Activated naive CD8-positive, alpha-beta T cell treated with anti-CD3 and anti-CD28 coated beads for 36 hours (primary cell): ENCODE measurements around the gene WDR17. TPM values are rescaled to one million over a fixed set of nuclear protein-coding genes. Genes with fewer than 3 reads are reported as not detected.

Experiments used
- DNase-seq: peaks from one replicate; pipeline ENCODE4 v3.0.0; 2021
- H3K27ac Mint-ChIP-seq: one replicate; pipeline ENCODE4 v1.8.0; 2022; ENCODE audit warnings: mild to moderate bottlenecking, moderate library complexity, mixed read lengths
- H3K27me3 Mint-ChIP-seq: one replicate; pipeline ENCODE4 v1.8.0; 2022; ENCODE audit warnings: mild to moderate bottlenecking, mixed read lengths
- H3K36me3 Mint-ChIP-seq: one replicate; pipeline ENCODE4 v1.8.0; 2021; ENCODE audit warnings: mild to moderate bottlenecking, mixed read lengths
- H3K4me1 Mint-ChIP-seq: one replicate; pipeline ENCODE4 v1.8.0; 2021; ENCODE audit warnings: mixed read lengths
- H3K4me3 Mint-ChIP-seq: one replicate; pipeline ENCODE4 v1.8.0; 2022; ENCODE audit warnings: mild to moderate bottlenecking, moderate library complexity, mixed read lengths
- H3K9me3 Mint-ChIP-seq: one replicate; pipeline ENCODE4 v1.8.0; 2022; ENCODE audit warnings: mixed read lengths
- total RNA-seq, 2 experiments: library from RNA; stranded (reverse); gene quantifications; one replicate each; pipeline ENCODE4 v1.2.3, GENCODE V29; 2021

WDR17 gene
- total RNA-seq, 2 experiments from 2014 or later, result 1.9 to 2.7 TPM

DNA sequence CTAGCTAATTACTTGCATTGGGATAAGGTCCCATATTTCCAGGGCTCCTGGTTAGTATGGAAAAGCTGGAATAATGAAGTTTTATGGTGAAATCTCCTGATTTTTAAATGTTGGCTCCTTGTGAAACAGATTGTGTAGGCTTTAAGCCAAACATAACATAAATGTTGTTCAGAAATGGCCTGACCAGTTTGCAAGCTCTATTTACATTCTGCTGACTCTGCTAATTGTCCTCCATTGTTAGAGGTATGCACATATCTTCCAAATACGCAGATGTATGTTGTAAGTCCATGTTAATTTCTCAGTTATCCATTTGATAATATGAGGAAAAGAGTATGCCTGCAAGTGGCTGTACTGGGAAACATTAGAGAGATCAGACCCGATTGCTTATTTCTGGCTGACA lies 11.9 kb upstream of the WDR17 start:
- Mint-ChIP-seq H3K4me1 (peaks cover 6% of the 10 kb centered on the region), H3K9me3 (no peaks in the 10 kb centered on the region)

DNA sequence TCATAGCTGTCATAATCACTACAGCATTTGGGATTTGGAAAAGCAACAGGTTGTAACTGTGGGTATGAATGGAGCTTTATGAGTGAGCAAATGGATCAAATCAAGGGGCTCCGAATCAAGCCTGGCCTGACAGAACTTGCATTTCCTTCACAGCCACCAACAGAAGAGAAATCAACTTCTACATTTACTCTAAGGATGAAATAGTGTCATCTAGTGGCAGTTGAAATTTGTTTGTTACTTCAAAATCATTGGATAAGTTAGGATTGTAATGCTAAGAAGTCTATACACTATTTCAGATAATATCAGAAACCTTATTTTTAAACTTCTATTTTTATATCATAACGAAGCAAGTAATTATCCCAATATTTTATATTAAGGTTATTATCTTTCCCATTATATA lies 10.7 kb upstream of the WDR17 start:
- no peaks in the 10 kb centered on the region for H3K36me3 Mint-ChIP-seq

More for the DNA sequence above, 11.9 kb upstream of the WDR17 start:
- Mint-ChIP-seq H3K4me3 (no peak overlapping the region), H3K27me3 (no peaks in the 10 kb centered on the region), H3K27ac (no peak overlapping the region), H3K36me3 (no peaks in the 10 kb centered on the region)
- DNase-seq, result no peak

DNA sequence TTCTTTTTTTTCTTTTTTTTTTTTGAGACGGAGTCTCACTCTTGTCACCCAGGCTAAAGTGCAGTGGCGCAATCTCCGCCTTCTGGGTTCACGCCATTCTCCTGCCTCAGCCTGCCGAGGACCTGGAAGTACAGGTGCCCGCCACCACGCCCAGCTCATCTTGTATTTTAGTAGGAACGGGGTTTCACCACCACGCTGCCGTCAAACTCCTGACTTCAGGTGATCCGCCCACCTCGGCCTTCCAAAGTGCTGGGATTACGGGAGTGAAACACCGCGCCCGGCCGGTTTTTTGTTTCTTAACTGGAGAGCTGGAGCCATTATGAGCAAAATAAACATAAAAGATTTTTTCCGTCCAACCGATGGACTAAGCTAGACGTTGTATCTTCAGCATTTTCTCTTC lies 1.9 kb upstream of the WDR17 start:
- H3K27me3 Mint-ChIP-seq, result peaks cover 47% of the 10 kb centered on the region
- no peaks in the 10 kb centered on the region for H3K36me3 Mint-ChIP-seq
- no peak overlapping the region for H3K4me3 Mint-ChIP-seq
- peaks cover 12% of the 10 kb centered on the region for H3K4me1 Mint-ChIP-seq
- H3K9me3 Mint-ChIP-seq, result no peaks in the 10 kb centered on the region
- H3K27ac Mint-ChIP-seq, result no peak overlapping the region
- no peak for DNase-seq

More for the DNA sequence above, 10.7 kb upstream of the WDR17 start:
- no peak overlapping the region for H3K4me3 Mint-ChIP-seq
- peaks cover 3% of the 10 kb centered on the region for H3K27me3 Mint-ChIP-seq
- H3K27ac Mint-ChIP-seq, result no peak overlapping the region
- H3K4me1 Mint-ChIP-seq, result peaks cover 6% of the 10 kb centered on the region
- no peak for DNase-seq
- no peaks in the 10 kb centered on the region for H3K9me3 Mint-ChIP-seq

DNA sequence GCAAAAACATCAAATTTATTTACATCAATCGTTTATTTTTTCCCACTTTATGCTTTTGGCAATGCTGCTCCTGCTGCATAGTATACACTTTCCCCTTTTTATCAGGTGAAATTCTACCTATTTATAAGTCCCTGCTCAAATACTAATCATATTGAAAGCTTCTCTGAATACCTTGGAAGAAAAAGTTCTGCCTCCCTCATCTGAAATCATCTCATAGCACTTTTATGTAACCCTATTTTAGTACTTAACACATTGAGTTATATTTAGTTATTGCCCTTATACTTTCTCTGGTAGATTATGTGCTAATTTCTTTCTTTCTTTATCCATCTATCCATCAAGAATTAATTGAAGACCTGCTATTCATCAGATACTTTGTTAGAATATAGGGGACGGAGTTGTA lies 1.1 kb upstream of the WDR17 start:
- no peaks in the 10 kb centered on the region for H3K36me3 Mint-ChIP-seq
- H3K4me3 Mint-ChIP-seq, result no peak overlapping the region
- no peak for DNase-seq
- no peak overlapping the region for H3K27ac Mint-ChIP-seq
- peaks cover 12% of the 10 kb centered on the region for H3K4me1 Mint-ChIP-seq
- no peaks in the 10 kb centered on the region for H3K9me3 Mint-ChIP-seq
- H3K27me3 Mint-ChIP-seq, result peaks cover 47% of the 10 kb centered on the region

DNA sequence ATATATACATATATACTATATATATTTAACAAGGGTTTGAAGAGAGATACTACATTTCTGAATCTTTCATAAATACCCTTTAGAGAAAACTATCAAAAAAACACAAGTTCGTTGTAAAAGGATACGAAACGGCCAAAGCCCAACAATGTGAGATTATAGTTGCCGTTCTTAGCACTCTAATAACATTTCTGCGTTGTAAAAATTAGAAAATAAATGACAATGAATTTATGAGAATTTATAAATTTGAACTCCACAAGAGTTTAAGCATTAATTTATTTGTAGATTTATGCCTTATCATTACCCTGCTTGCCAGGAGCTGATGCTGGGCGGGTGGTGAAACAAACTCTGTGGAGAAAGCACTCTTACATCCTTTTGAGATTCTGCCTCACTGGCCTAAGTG lies 1.1 kb downstream of the WDR17 start:
- H3K27ac Mint-ChIP-seq, result no peak overlapping the region
- H3K4me1 Mint-ChIP-seq, result peaks cover 12% of the 10 kb centered on the region
- no peak overlapping the region for H3K4me3 Mint-ChIP-seq
- DNase-seq, result no peak
- H3K9me3 Mint-ChIP-seq, result no peaks in the 10 kb centered on the region
- no peaks in the 10 kb centered on the region for H3K36me3 Mint-ChIP-seq
- peaks cover 42% of the 10 kb centered on the region for H3K27me3 Mint-ChIP-seq

DNA sequence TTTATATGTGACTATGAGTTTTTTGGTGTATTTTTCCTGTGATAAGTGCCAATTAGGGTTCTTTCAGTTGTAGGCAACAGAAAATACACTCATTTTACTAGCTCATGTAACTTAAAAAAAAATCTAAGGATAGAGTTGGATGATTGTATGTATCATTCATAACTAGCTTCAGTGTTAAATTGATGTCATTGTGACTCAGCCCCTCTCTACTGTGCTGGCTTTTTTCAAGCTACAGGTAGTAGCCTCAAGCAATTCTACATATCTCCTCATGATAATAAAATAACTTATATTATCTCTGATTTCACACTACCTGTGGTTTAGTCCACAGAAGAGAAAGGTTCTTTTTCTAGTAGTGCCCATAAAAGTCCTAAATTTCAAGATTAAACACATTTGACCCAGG lies 11.9 kb downstream of the WDR17 start:
- H3K9me3 Mint-ChIP-seq, result no peaks in the 10 kb centered on the region
- no peaks in the 10 kb centered on the region for H3K4me1 Mint-ChIP-seq
- H3K36me3 Mint-ChIP-seq, result no peaks in the 10 kb centered on the region
- DNase-seq, result no peak
- H3K4me3 Mint-ChIP-seq, result no peak overlapping the region
- no peak overlapping the region for H3K27ac Mint-ChIP-seq
- H3K27me3 Mint-ChIP-seq, result peaks cover 9% of the 10 kb centered on the region

DNA sequence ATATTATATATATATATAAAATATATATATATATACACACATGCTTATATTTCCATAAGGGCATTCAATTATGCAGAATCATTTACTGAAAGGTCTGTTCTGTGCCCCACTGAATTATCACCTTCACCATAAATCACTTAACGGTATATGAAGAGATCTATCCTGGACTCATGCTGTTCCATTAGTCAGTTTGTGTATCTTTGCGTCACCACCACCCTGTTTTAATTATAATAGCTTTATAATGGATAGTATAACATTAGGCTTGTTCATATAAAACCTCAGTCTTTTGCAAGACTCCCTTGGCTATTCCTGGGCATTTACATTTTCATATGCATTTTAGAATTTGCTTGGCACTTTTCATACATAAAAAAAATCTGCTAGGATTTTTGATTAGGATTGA lies 19.1 kb downstream of the WDR17 start:
- H3K36me3 Mint-ChIP-seq, result no peaks in the 10 kb centered on the region
- H3K27me3 Mint-ChIP-seq, result peaks cover 10% of the 10 kb centered on the region
- no peak overlapping the region for H3K27ac Mint-ChIP-seq

DNA sequence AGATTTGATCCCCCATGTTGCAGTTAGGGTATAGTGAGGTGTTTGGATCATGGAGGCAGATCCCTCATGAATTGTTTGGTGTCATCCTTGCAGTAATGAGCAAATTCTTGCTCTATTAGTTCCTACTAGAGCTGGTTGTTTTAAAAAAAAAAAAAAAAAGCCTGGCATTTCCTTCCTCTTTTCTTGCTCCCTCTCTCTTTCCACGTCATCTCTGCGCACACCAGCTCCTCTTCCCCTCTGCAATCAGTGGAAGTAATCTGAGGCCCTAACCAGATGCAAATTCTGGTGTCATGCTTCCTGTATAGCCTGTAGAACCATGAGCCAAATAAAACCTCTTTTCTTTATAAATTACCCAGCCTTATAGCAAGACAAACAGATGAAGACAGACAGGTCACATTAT lies 24.5 kb downstream of the WDR17 start:
- no peaks in the 10 kb centered on the region for H3K36me3 Mint-ChIP-seq
- peaks cover 21% of the 10 kb centered on the region for H3K27me3 Mint-ChIP-seq
- H3K4me3 Mint-ChIP-seq, result no peak overlapping the region
- no peaks in the 10 kb centered on the region for H3K4me1 Mint-ChIP-seq
- no peak overlapping the region for H3K27ac Mint-ChIP-seq
- H3K9me3 Mint-ChIP-seq, result peaks cover 4% of the 10 kb centered on the region
- no peak for DNase-seq

More for the DNA sequence above, 19.1 kb downstream of the WDR17 start:
- H3K4me1 Mint-ChIP-seq, result no peaks in the 10 kb centered on the region
- DNase-seq, result no peak
- H3K4me3 Mint-ChIP-seq, result no peak overlapping the region
- no peaks in the 10 kb centered on the region for H3K9me3 Mint-ChIP-seq

DNA sequence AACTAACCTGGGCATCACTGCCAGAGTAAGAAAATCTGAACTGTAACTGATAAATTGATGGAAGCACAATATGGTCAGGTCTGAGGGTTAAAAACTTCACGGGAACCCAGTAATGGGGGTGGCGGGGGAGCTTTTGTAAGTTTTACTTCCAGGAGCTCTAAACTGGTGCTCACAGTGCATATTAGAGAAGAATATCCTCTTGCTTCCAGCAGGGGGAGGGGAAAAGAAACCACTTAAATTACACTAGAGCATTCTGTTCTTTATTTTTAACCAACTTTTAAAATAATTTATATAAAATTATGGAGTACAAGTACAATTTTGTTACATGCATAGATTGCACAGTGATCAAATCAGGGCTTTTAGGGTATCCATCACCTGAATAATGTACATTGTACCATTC lies 33.7 kb downstream of the WDR17 start:
- Mint-ChIP-seq H3K9me3 (peaks cover 7% of the 10 kb centered on the region), H3K36me3 (no peaks in the 10 kb centered on the region), H3K4me1 (no peaks in the 10 kb centered on the region), H3K27me3 (peaks cover 16% of the 10 kb centered on the region), H3K4me3 (no peak overlapping the region), H3K27ac (no peak overlapping the region)
- DNase-seq, result no peak

DNA sequence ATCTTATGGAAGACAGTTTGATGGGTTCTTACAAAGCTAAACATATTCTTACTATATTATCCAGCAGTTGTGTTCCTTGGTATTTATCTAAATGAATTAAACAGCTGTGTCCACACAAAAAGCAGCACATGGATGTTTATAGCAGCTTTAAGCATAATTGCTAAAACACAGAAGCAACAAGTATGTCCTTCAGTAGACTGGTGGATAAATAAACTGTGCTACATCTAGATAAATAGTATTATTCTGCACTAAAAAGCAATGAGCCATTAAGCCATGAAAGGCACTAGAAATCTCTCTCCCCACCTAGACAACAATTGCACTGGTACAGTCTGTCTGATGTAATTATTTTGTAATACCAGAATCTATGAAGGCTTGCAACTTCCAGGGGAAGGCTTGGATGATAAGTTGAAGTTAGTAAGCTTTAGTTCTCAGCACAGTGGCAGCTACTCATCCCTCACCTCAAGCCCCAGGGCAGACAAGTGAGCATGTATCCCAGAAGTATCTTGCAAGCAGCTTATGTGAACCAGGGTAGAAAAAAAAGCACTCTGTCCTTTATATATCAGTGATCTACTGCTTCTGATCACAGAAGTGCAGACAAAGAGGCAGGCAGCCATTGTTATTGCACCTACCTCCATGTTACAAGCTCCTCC lies 36.9 kb downstream of the WDR17 start:
- peaks cover 16% of the 10 kb centered on the region for H3K27me3 Mint-ChIP-seq
- no peaks in the 10 kb centered on the region for H3K36me3 Mint-ChIP-seq
- H3K4me3 Mint-ChIP-seq, result no peak overlapping the region
- H3K27ac Mint-ChIP-seq, result no peak overlapping the region
- no peak for DNase-seq
- H3K4me1 Mint-ChIP-seq, result no peaks in the 10 kb centered on the region
- peaks cover 7% of the 10 kb centered on the region for H3K9me3 Mint-ChIP-seq

DNA sequence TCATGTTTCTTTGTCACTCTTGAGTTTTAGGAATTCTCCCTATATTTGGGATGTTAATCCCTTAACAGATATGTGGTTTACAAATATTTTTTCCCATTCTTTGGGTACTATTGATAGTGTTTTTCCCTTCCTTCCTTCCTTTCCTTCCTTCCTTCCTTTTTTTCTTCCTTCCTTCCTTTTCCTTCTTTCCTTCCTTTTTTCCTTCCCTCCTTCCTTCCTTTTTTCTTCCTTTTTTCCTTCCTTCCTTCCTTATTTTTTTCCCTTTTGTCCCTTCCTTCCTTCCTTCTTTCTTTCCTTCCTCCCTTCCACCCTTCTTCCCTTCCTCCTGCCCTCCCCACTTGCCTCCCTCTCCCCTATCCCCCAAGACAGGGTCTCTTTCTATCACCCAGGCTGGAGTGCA lies 42.1 kb downstream of the WDR17 start:
- Mint-ChIP-seq H3K4me3 (no peak overlapping the region), H3K27me3 (peaks cover 16% of the 10 kb centered on the region), H3K27ac (no peak overlapping the region), H3K9me3 (peaks cover 7% of the 10 kb centered on the region), H3K4me1 (no peaks in the 10 kb centered on the region), H3K36me3 (no peaks in the 10 kb centered on the region)
- DNase-seq, result no peak

DNA sequence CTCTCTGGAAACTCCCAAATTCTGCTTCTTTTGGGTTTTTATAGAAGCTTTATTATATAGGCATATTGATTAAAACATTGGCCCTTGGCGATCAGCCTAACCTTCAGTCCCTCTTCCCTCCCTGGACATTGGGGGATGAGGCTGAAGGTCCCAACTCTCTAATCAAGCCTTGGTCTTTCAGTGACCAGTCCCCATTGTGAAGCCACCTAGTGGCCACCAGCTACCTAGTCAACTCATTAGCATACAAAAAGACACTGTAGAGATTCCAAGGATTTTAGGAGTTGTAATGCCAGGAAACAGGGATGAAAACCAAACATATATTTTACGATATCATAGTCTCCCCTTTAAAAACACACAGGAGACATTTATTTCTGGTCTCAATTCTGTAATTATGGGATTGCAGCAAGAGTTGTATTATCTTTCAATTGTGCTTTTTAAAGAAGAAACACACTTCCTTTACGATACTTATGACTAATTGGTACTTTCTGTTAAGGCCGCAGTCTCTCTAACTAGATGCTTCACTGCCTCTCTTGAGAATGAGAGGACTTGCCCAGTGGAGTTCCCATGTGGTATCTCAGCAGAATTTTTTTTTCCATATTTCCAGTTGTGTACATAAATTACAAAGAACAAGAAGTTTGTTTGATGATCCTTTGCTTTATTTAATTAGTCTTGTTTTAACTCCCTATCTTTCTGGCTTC lies 58.2 kb downstream of the WDR17 start:
- Mint-ChIP-seq H3K27me3 (no peaks in the 10 kb centered on the region), H3K4me1 (peaks cover 10% of the 10 kb centered on the region), H3K36me3 (no peaks in the 10 kb centered on the region), H3K4me3 (no peak overlapping the region), H3K9me3 (no peaks in the 10 kb centered on the region), H3K27ac (peak overlapping the region; percentile 0)
- no peak for DNase-seq

DNA sequence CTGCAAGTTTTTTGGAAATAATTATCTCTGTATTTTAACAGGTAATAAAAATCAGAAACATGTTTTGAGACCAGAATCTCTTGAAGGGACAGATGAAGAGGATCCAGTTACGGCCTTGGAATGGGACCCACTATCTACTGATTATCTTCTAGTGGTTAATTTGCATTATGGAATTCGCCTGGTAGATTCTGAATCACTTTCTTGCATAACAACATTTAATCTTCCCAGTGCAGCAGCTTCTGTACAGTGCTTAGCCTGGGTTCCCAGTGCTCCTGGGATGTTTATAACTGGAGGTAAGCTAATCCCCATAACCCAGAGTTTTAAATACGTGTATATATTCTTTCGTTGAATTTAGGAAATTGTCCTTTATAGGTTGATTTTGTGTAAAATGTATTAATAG lies 59.4 kb downstream of the WDR17 start:
- no peak for DNase-seq
- Mint-ChIP-seq H3K4me3 (no peak overlapping the region), H3K9me3 (no peaks in the 10 kb centered on the region), H3K27me3 (no peaks in the 10 kb centered on the region), H3K4me1 (peaks cover 10% of the 10 kb centered on the region), H3K27ac (no peak overlapping the region), H3K36me3 (no peaks in the 10 kb centered on the region)

DNA sequence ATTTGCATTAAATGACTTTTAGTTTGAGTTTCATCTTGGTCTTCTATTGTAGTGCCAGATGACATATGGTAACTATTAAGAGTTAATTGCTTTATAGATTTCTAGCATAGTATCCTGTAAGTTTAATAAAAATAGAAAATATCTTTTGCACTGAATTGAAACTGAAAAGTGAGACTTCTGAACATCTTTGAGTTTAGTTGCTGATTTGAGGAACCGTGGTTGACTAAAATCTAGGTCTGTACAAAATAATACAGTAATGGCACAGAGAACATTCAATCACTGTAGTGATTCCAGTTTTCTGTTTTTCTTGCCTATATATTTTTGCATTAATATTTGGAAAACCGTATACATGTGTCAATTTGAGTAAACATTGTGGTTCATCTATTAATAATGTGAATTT lies 69.0 kb downstream of the WDR17 start:
- Mint-ChIP-seq H3K9me3 (no peaks in the 10 kb centered on the region), H3K4me1 (no peaks in the 10 kb centered on the region), H3K4me3 (no peak overlapping the region), H3K36me3 (no peaks in the 10 kb centered on the region), H3K27ac (no peak overlapping the region), H3K27me3 (no peaks in the 10 kb centered on the region)
- DNase-seq, result no peak

DNA sequence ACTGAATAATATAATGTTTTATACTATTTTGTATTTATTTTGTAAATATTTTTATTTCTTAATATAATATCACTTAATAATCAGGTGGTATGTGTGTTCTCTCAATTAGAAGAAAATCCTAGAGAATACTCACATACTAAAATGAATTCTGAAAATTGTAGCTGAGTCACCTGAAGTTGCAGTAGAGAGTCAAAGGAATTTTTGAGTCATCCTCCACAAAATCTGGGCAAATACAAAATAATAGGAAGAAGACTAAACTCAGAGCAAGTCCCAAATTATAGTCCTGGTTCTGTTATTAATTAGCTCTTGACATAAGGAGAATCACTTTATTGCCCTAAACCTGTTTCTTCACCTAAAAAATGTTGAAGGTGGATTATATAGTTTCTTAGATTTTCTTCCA lies 72.0 kb downstream of the WDR17 start:
- Mint-ChIP-seq H3K4me3 (no peak overlapping the region), H3K9me3 (no peaks in the 10 kb centered on the region), H3K27ac (no peak overlapping the region), H3K27me3 (no peaks in the 10 kb centered on the region), H3K36me3 (no peaks in the 10 kb centered on the region), H3K4me1 (no peaks in the 10 kb centered on the region)
- no peak for DNase-seq

DNA sequence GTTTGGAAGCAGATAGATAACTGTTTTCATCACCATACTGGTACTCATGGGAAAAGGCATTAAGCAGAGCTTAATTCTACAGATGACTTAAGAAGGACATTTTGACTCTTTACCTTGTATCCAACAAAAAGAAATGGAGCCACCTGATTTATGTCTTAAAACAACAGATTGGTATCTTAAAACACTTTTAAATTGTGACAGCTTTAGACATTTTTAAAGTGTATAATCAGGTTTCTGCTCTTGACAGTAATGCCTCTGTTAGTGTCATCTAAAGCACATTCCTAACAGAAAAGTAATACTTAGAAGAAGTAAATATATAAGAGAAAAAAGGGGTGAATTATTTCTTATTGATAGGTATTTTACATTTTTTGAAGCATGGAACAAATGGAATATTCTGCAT lies 73.9 kb downstream of the WDR17 start:
- H3K36me3 Mint-ChIP-seq, result no peaks in the 10 kb centered on the region
- H3K9me3 Mint-ChIP-seq, result no peaks in the 10 kb centered on the region
- DNase-seq, result no peak
- no peaks in the 10 kb centered on the region for H3K4me1 Mint-ChIP-seq
- H3K27me3 Mint-ChIP-seq, result no peaks in the 10 kb centered on the region
- no peak overlapping the region for H3K4me3 Mint-ChIP-seq
- no peak overlapping the region for H3K27ac Mint-ChIP-seq
